DMS53 (cell line): ENCODE results near the gene SLC38A8.

Source experiments
- DNase-seq: peaks from one replicate; lab custom pipeline; 2025; lab: John Stamatoyannopoulos, UW

Gene SLC38A8

DNA sequence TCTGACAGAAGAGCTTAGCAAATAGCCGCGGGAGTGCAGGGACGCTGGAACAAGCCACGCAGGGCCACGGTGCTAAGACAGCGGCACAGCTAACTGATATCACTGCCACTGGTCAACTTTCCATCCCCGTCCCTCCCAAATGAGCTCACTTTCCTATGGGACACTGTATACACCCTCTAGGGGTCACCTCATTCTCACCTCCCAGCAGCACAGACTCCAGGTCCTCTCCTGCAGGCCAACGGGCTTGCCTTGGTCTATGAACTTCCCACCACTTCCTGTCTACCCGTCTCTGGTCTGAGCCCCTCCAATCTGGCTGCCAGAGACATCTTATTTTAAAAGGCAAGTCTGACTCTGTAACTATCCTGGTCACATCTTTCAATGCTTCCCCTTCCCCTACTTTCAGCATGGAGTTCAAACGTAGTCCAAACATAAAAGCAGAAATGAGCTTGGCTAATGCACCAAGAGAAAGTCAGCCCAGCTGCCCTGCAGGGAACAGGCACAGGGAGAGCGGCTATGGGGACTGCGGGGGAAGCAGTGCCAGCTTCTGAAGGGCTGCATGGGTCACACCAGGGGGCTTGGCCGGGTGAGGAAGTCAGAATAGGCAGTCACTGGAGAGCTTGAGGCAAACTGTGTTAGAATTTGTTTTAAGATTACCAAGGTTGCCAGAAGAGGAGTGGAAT is 26.3 kb upstream of the SLC38A8 start:
- DNase-seq, result no peak

DNA sequence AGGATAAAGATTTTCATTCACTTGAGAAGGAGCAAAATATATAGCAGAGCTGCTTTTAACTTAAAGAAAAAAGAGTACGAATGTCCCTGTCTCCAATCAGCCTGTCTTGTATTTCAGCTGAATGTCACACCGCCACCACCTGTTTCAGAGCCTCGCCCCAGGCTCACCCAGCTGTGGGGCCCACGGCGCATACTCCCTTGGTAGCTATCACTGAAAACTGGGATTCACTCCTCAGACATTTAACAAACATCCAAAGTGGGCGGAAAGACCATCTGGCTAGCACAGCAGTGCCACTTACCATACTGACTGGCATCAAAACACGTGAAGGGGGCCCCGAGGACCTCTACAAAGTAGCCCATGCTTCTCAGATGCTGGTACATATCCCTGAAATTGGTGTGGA is 25.4 kb upstream of the SLC38A8 start:
- no peak for DNase-seq

- DNase-seq, result no peak
Measured at GRCh38 chr16:84067640-84068039, 25.0 kb upstream of the SLC38A8 start.

GRCh38 chr16:84065536-84066132 is 23.0 kb upstream of the SLC38A8 start:
- DNase-seq, result peak; percentile 75

GRCh38 chr16:84063980-84064379 is 21.4 kb upstream of the SLC38A8 start:
- no peak for DNase-seq

GRCh38 chr16:84062734-84063640 is 20.4 kb upstream of the SLC38A8 start:
- DNase-seq, result peak; percentile 78

DNA sequence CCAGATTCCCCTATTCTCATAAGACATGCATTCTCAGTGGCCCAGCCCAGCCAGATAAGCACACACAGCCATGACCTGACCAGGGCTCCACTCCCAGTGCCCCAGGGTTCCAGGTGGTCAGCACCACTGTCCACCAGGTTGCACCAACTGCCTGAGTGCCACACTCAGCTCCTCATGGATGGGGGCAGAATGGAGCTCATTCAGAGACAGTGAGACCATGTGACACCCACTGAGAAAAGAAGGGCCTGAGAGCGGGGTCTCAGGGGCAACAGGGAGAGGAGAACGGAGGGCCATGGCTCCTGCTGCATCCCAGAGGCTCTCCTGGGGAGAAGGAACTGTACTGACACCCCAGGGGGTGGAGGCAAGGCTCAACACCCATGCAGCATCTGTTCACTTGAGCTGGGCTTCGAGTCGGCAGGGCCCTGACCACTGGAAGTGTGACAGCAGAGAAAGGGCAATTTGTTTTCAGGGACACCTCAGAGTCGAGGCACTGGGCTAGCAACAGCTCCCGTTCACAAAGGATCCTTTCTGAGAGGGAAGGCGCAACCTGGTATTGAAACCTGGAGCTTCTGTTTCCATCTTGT is 18.7 kb upstream of the SLC38A8 start:
- DNase-seq, result no peak

GRCh38 chr16:84059946-84060901 is 17.6 kb upstream of the SLC38A8 start:
- DNase-seq, result no peak

DNA sequence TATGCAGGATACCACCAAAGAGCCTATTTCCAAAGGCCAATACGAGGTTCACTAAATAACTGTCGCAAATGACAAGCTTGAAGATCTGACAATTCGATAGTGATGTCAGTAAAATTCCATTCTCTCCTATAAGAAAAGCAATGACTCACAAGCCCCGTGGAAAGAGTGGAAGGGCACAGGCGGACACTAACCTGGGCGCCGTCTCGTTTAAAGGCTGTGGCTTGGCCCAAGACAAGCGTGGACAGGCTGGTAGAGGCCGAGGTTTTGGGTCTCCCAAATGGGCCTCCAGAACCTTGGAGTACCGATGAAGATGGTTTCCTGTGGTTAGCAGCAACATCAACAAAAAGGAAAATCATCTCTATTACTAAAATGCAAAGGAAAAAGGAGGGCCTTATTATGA is 16.5 kb upstream of the SLC38A8 start:
- no peak for DNase-seq

- no peak for DNase-seq
Measured at GRCh38 chr16:84058664-84059063, 16.1 kb upstream of the SLC38A8 start.

DNA sequence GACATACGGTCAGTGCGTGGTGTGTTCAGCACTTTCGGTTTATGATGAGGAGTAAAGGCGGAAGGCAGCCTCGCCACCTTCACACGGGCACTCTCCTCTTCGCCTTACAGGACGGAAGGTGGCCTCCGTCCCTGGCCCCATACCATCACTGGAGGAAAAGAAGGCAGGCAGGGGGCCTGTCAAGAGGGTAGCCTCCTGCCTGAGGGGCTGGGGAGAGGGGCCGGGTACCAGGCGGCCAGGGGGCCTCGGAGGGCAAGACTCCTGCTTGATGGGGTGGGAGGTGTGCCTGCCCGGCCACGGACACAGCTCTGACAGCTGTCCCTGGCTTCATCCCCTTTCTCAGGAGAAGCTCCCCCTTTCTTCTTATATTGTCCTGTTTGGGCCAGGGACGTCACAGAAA is 15.6 kb upstream of the SLC38A8 start:
- DNase-seq, result no peak

DNA sequence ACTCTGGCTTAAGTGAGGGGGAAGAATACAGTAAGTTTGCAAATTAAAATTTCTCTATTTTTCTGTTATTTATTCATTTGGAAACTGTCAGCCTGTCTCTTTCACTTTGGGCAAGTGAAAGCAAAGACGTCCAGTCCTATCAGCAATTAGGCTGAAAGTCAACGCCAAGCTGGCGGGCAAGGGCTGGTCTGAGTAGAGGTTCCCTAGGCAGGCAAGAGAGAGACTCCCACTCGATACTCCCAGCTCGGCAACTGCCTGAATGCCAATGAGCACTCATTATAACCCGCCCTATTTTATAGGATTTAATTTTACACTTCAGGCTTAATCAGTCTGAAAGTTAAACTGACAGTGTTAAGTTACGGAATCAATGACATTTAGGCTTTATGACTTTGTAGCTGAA is 14.3 kb upstream of the SLC38A8 start:
- DNase-seq, result no peak

- no peak for DNase-seq
Measured at GRCh38 chr16:84055801-84056634, 13.4 kb upstream of the SLC38A8 start.

GRCh38 chr16:84055366-84055765 is 12.8 kb upstream of the SLC38A8 start:
- DNase-seq, result no peak

DNA sequence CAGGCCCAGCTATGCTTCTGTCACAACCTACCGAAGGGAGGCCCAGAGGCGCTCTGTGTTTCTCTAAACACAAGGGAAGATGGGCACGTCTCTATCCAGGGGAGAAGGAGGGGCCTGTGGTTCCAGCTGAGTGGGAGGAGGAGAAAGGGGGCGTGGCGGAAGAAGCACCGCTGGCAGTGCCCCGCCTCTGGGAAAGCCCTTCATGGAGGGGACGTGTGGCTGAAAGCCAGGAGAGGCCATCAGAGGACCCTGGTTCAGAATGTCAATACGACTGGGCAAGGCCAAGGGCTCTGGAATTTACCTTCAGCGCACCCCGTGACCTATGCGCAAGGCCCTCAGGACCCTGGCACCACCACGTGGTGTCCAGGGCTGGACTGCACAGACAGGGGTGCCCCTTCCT is 12.3 kb upstream of the SLC38A8 start:
- DNase-seq, result no peak

DNA sequence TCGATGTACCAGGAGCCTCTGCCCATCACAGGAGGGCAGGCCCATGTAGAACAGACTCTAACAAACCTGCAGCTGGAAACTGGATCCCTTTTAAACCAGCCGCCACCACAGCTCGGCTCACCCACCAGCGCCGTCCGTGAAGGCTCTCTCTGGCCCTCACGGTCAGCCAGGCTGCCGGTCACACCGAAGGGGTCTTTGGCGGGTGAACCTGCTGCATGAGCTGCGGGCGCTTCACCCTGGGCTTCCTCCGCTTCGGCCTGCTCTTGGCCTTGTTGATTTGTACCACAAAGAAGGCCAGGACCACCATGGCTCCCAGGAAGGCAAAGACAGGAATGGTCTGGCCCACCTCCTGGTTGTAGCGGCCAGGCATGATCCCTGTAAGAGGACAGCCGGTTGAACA is 11.7 kb upstream of the SLC38A8 start:
- no peak for DNase-seq

DNA sequence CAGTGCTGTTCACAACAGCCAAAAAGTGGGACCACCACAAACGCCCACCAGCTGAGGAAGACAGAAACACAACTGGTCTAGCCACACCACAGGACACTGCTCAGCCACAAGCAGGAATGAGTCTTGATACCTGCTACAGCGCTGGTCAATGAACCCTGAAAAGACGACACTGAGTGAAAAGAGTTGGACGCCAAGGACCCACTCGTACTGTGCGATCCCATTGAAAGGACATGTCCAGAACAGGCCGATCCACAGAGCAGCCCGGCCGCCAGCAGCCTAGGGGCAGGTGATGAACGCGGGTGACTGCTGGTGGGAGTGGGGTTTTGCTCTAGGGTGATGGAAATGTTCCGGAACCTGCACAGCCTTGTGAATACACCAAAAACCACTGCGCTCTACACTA is 10.6 kb upstream of the SLC38A8 start:
- DNase-seq, result no peak

DNA sequence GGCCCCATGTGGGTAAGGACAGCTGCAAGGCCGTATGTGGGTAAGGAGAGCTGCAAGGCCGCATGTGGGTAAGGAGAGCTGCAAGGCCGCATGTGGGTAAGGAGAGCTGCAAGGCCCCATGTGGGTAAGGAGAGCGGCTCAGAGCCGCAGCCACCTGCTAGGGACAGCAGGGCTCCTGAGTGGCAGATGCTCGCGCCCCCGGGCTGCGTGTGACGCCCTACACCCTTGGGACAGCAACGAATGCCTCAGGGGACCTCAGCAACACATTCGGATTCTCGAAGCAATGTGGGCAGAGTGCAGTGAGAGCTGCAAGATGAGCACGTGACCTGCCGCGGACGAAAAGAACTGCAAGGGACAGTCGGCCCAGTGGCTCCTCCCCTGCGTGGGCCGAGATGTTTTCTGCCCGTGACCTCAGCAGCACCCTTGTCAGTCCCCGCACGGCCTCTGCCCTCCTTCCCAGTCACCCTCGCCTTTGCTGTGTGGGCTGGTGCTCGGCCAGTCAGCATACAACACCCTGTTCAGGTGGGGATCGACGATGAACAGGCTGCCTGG is 9.6 kb upstream of the SLC38A8 start:
- DNase-seq, result no peak

DNA sequence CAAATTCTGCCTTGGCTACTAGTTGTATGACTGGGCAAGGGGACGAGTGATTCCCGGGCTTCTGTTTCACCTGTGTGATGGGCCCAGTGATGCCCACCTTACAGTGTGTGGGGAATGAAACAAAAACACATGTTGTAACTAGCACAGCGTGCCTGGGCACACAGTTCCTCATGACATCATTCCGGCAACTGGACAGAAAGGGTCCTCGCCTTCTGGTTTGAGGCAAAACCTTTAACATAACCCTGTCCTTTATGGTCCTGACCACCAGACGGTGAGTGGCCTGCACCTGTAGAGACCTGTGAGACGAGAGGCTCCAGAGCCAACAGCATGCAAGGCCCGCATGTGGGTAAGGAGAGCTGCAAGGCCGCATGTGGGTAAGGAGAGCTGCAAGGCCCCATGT is 7.7 kb upstream of the SLC38A8 start:
- no peak for DNase-seq

DNA sequence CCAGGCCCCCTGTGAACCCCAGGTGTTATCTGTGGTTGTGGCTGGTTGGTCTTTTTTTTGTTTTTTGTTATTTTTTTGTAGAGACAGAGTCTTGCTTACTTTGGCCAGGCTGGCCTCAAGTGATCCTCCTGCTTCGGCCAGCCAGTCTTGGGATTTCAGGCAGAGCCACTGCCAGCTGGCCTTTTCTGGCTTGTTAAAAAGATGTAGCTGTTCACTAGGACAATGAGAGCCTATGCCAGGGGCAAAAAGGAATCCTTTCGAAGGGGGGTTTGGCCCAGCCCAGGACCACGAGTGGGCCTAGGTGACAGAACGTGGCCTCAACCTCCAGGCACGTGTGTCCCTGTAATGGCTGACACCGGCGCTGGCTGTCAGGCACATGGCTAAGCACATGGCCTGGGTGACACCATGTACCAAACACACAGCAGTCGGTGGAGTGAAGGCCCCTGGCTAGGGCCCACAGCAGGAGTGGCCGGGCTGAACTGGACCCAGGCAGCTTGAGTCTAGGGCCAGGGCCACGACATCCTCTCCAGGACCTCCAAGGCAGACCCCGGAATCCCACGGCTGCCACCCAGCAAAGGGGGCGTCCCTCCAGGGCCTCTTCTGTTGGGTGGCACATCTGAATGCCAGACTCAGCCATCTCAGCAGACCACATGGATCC is 6.9 kb upstream of the SLC38A8 start:
- no peak for DNase-seq
